Measurements from ENCODE around the gene DGCR2. TPM values are rescaled to one million over a fixed set of nuclear protein-coding genes. Genes with fewer than 3 reads are reported as not detected.
"Not testable (repeated sequence)": the region's sequence is repeated elsewhere in the genome, so short reads cannot be mapped to it uniquely, and the experiment has no call there.

DGCR2 gene
- total and polyA plus RNA-seq, 2 experiments from 2014 or later: 65.8 to 82.1 TPM

DNA sequence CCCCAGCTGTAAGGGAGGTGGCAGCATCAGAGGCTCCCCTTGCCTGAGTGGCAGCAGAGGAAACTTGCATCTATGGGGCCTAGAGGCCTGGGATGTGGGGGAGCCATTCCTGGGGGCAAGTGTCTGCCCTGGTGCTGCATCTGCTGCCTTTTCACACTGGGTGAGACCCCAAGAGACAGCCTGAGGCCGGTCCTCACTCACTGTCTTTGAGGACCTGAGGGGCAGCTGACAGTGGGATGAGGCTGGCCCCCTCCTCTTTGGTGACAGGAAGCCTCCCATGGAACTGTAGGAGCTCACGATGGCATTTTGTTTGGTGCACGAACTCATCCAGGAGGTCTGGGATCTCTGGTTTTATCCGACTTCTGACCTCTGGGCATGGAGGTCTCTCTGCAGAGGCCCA, 104.0 kb downstream of the DGCR2 start:
- no peak overlapping the region for H3K4me3 ChIP-seq
- TF ChIP-seq CTCF (IDR thresholded peaks at IDR 0.05; ENCODE audit: low read depth, low read length): no peak
- no peak overlapping the region for H3K27ac ChIP-seq
- H3K36me3 ChIP-seq: no peaks in the 10 kb centered on the region
- no peaks in the 10 kb centered on the region for H3K4me1 ChIP-seq (ENCODE audit: low read depth)
- no peak for DNase-seq (ENCODE audit: low read depth in 1 of 2, low spot score in 1 of 2)
- H3K27me3 ChIP-seq: peaks cover 12% of the 10 kb centered on the region
- H3K9me3 ChIP-seq (ENCODE audit: low read depth): no peaks in the 10 kb centered on the region

DNA sequence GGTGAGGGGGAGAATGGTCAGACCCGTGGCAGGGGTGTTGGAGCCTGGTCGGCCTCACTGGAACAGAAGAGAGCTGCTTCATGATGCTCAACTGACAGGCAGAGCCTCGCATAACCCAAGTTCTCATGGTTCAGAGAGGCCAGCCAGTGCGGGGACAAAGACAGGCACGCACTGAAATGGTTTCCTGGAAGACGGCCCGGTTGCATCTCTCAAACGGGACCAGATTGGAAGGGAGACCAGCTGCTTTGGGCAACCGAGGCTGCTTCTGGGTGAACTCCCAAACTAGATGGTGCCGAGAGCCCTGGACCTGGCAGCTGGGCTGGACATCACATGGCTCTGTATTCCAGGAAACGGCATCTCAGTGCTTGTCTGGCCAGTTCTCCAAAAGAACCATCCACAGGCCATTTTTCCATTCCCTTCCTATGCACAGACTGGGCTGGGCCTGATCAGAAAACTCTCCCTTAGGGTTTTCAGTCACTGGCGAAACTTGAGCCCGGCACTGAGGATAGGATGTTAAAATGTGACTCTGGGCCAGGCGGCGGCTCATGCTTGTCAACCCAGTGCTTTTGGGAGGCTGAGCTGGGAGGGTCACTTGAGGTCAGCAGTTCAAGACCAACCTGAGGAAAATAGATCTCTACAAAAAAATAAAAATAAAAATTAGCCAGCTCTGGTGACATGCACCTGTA, 106.0 kb downstream of the DGCR2 start:
- no peak for DNase-seq (ENCODE audit: low read depth in 1 of 2, low spot score in 1 of 2)
- no peaks in the 10 kb centered on the region for H3K9me3 ChIP-seq (ENCODE audit: low read depth)
- no peak for TF ChIP-seq CTCF (IDR thresholded peaks at IDR 0.05; ENCODE audit: low read depth, low read length)
- no peaks in the 10 kb centered on the region for H3K36me3 ChIP-seq
- H3K27ac ChIP-seq: no peak overlapping the region
- no peak overlapping the region for H3K4me3 ChIP-seq
- H3K4me1 ChIP-seq (ENCODE audit: low read depth): no peaks in the 10 kb centered on the region
- H3K27me3 ChIP-seq: peaks cover 7% of the 10 kb centered on the region

DNA sequence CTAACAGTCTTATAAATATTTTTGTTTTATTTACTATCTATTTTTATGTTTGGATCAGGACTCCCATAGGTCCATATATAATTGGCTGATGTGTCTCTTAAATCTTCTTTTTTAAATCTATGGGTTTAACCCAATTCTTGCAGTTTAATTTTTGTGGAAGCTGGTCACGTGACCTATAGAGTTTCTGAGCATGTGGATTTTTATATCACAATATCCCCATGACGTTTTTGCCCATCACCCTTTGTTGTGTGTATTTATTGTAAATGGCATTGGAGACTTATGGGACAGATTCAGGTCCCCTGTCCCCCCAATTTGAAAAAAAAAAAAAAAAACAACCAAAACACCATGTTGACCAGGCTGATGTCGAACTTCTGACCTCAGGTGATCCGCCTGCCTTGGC, 107.3 kb downstream of the DGCR2 start:
- no peaks in the 10 kb centered on the region for H3K9me3 ChIP-seq (ENCODE audit: low read depth)
- no peak for DNase-seq (ENCODE audit: low read depth in 1 of 2, low spot score in 1 of 2)
- TF ChIP-seq CTCF (IDR thresholded peaks at IDR 0.05; ENCODE audit: low read depth, low read length): no peak

DNA sequence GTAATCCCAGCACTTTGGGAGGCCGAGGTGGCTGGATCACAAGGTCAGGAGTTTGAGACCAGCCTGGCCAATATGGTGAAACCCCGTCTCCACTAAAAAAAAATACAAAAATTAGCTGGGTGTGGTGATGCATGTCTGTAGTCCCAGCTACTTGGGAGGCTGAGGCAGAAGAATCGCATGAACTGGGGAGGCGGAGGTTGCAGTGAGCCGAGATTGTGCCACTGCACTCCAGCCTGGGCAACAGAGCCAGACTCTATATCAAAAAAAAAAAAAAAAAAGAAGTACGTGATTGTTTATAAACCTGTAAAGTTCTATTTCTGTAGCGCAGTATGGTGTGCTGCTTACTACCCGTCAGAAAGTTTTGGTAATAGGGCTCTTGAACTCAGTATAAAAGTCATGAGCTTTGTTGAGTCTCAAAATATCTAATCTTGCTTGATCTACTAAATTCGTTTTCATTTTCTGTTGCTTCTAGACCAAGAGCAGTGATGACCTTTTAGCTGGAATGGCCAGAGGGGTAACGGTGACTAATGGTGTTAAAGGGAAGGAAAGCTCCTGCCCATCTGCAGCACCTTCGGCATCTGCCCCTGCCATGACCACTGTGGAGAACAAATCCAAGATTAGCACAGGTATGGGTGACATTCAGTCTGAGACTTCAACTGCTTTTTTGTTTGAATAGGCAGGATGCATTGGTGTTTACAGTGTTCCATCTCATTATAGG, 108.2 kb downstream of the DGCR2 start:
- not testable (repeated sequence) for H3K9me3 ChIP-seq (ENCODE audit: low read depth); H3K36me3 ChIP-seq; H3K27ac ChIP-seq; H3K4me1 ChIP-seq (ENCODE audit: low read depth); H3K27me3 ChIP-seq; H3K4me3 ChIP-seq; DNase-seq (ENCODE audit: low read depth in 1 of 2, low spot score in 1 of 2)

More for the DNA sequence above, 107.3 kb downstream of the DGCR2 start:
- Histone ChIP-seq H3K27ac (no peak overlapping the region), H3K4me1 (ENCODE audit: low read depth) (no peaks in the 10 kb centered on the region), H3K27me3 (peaks cover 7% of the 10 kb centered on the region), H3K4me3 (no peak overlapping the region), H3K36me3 (no peaks in the 10 kb centered on the region)

DNA sequence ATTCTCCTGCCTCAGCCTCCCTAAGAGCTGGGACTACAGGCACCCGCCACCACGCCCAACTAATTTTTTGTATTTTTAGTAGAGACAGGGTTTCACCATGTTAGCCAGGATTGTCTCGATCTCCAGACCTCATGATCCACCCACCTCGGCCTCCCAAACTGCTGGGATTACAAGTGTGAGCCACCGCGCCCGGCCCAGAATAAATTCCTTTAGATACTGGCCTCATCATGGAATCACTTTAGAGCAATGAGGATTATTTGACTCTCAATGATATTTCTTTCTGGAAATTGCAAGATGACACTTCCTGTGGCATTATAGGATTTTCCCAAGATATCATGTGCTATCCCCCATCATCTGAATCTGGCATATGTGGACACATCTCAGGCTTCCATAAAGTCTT, 108.8 kb downstream of the DGCR2 start:
- H3K27ac ChIP-seq: not testable (repeated sequence)

GRCh38 chr22:19012308-19012986, 109.8 kb downstream of the DGCR2 start:
- DNase-seq (ENCODE audit: low read depth in 1 of 2, low spot score in 1 of 2): no peak
- Histone ChIP-seq H3K4me1 (ENCODE audit: low read depth) (no peaks in the 10 kb centered on the region), H3K27ac (no peak overlapping the region), H3K4me3 (no peak overlapping the region), H3K27me3 (no peaks in the 10 kb centered on the region), H3K36me3 (no peaks in the 10 kb centered on the region), H3K9me3 (ENCODE audit: low read depth) (no peaks in the 10 kb centered on the region)
- no peak for TF ChIP-seq CTCF (IDR thresholded peaks at IDR 0.05; ENCODE audit: low read depth, low read length)

More for the DNA sequence above, 108.8 kb downstream of the DGCR2 start:
- H3K36me3 ChIP-seq; H3K27me3 ChIP-seq; H3K4me1 ChIP-seq (ENCODE audit: low read depth); H3K4me3 ChIP-seq; DNase-seq (ENCODE audit: low read depth in 1 of 2, low spot score in 1 of 2); H3K9me3 ChIP-seq (ENCODE audit: low read depth): not testable (repeated sequence)

DNA sequence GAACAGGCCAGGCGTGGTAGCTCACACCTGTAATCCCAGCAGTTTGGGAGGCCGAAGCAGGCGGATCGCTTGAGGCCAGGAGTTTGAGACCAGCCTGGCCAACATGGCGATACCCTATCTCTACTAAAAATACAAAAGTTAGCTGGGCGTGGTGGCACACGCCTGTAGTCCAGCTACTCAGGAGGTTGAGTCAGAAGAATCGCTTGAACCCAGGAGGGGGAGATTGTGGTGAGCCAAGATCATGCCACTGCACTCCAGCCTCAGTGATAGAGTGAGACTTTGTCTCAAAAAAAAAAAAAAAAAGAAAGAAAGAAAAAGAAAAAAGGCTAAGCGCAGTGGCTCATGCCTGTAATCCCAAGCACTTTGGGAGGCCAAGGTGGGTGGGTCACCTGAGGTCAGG, 110.6 kb downstream of the DGCR2 start:
- not testable (repeated sequence) for H3K27me3 ChIP-seq; H3K27ac ChIP-seq; DNase-seq (ENCODE audit: low read depth in 1 of 2, low spot score in 1 of 2); H3K4me3 ChIP-seq; H3K9me3 ChIP-seq (ENCODE audit: low read depth); H3K36me3 ChIP-seq; H3K4me1 ChIP-seq (ENCODE audit: low read depth)

All from cardiac muscle cell (in vitro differentiated cells and primary cell).